ENCODE data around the gene CDHR2. TPM values are rescaled to one million over a fixed set of nuclear protein-coding genes. Genes with fewer than 3 reads are reported as not detected.

CDHR2 gene
- total RNA-seq, 4 donors from 2014 or later = 0.10 to 0.23 TPM; not detected in 2

- peak overlapping the region; percentile 76 for H3K4me3 ChIP-seq
- peak overlapping the region; percentile 95 for H3K27ac ChIP-seq
- H3K36me3 ChIP-seq = no peaks in the 10 kb centered on the region
- DNase-seq (ENCODE audit: low spot score in 2 of 2) = peak; percentile 100
- H3K4me1 ChIP-seq = peaks cover 72% of the 10 kb centered on the region
- 1% methylated on average over 20 of the region's 43 CpGs for WGBS
- no peak for TF ChIP-seq EP300 (IDR thresholded peaks at IDR 0.05)
- TF ChIP-seq CTCF (IDR thresholded peaks at IDR 0.05) = no peak
- peak in 1 of 3 donors; percentile 53 for TF ChIP-seq POLR2AphosphoS5 (IDR thresholded peaks at IDR 0.05)
- peak in 1 of 2 donors; percentile 8 for TF ChIP-seq POLR2A (IDR thresholded peaks at IDR 0.05)
- no peaks in the 10 kb centered on the region for H3K9me3 ChIP-seq
- H3K27me3 ChIP-seq = no peaks in the 10 kb centered on the region
These were observed 11.4 kb upstream of the CDHR2 start for GRCh38 chr5:176537554-176538229.

DNA sequence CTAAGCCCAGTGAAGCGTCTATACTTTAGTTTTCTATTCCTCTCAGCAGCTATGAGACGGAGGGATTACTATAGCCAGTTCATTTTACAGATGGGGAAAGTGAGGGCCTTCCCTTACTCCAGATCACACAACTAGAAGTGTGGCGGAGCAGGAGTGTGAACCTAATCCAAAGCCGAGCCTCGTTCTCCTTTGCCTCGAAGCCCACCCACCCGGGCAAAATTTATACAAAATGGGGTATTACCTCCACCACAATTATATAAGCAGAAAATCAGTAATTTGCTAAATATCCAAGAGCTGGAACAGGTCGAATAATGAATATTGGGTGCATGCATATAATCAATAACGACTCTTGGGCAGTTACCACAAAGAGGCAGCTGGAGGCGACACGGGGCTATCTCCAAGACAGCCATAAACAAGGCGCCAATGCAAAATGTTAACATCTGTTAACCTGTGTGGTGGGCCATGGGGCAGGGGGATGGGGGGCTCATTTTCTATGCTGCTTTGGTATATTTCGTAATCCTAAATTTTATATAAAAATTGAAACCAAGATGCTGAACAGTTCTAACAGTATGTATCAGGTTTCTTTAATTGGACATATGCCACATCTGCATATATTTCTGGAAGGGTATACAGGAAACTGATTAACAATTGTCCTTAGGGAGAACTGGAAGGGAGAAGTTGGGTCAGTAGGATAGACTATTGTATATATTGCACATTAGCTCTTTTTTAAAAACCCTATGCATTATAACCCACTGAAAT is 10.7 kb upstream of the CDHR2 start:
- Histone ChIP-seq H3K27ac (peak overlapping the region; percentile 95), H3K27me3 (no peaks in the 10 kb centered on the region), H3K4me3 (peak overlapping the region; percentile 76), H3K4me1 (peaks cover 67% of the 10 kb centered on the region), H3K36me3 (no peaks in the 10 kb centered on the region), H3K9me3 (no peaks in the 10 kb centered on the region)
- WGBS = 23% methylated on average over 13 of the region's 13 CpGs
- TF ChIP-seq CTCF (IDR thresholded peaks at IDR 0.05) = no peak
- peak in 1 of 2 donors; percentile 4 for TF ChIP-seq POLR2A (IDR thresholded peaks at IDR 0.05)
- no peak for TF ChIP-seq EP300 (IDR thresholded peaks at IDR 0.05)
- TF ChIP-seq POLR2AphosphoS5 (IDR thresholded peaks at IDR 0.05) = no peak
- no peak for DNase-seq (ENCODE audit: low spot score in 2 of 2)

DNA sequence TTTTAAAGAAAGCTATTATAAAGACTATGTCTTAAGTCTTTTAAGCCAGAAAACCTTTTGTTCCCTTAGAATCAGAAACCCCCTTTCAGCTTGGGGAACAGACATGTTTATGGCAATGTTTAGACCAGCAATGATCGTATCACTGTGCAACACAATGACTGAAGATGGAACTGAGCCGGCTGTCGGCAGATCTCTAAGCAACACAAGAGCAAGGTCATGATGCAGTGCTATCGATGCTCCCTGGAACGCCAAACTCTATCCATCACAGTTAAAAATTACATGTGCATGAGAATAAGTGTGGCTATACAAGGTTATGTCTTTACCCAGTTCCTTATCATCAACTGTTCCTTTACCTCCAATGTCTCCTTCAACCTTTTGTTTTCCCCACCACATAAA is 10.2 kb upstream of the CDHR2 start:
- DNase-seq (ENCODE audit: low spot score in 2 of 2) = no peak
- TF ChIP-seq POLR2A (IDR thresholded peaks at IDR 0.05) (no peak), EP300 (IDR thresholded peaks at IDR 0.05) (no peak), POLR2AphosphoS5 (IDR thresholded peaks at IDR 0.05) (no peak), CTCF (IDR thresholded peaks at IDR 0.05) (no peak)
- H3K4me1 ChIP-seq = peaks cover 67% of the 10 kb centered on the region
- no peaks in the 10 kb centered on the region for H3K36me3 ChIP-seq
- no peaks in the 10 kb centered on the region for H3K27me3 ChIP-seq
- WGBS = 30% methylated on average over 5 of the region's 5 CpGs
- no peaks in the 10 kb centered on the region for H3K9me3 ChIP-seq
- H3K27ac ChIP-seq = no peak overlapping the region
- no peak overlapping the region for H3K4me3 ChIP-seq

GRCh38 chr5:176540476-176540899 is 8.7 kb upstream of the CDHR2 start:
- WGBS = 92% methylated on average over 8 of the region's 8 CpGs
- Histone ChIP-seq H3K9me3 (no peaks in the 10 kb centered on the region), H3K27ac (no peak overlapping the region), H3K27me3 (no peaks in the 10 kb centered on the region), H3K4me3 (no peak overlapping the region), H3K4me1 (peaks cover 55% of the 10 kb centered on the region), H3K36me3 (no peaks in the 10 kb centered on the region)
- no peak for DNase-seq (ENCODE audit: low spot score in 2 of 2)
- TF ChIP-seq CTCF (IDR thresholded peaks at IDR 0.05) (no peak), POLR2AphosphoS5 (IDR thresholded peaks at IDR 0.05) (no peak), EP300 (IDR thresholded peaks at IDR 0.05) (no peak), POLR2A (IDR thresholded peaks at IDR 0.05) (no peak)

DNA sequence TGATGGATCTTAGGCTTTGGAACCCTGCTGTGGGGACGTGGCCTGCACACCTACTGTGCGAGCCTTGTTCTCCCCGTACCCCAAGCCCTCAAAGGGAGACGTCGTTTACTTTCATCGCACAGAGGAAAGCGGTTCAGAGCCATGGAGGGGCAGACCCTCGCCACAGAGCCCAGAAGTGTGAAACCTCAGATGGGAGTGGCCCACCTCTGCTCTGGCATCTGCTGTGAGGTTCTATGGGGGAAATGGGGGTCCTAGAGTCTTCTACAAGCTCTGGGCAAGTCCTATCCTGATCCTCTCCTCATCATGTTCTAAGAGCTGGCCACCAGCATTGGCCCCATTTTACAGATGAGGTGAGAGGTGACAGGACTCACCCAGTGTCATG is 8.2 kb upstream of the CDHR2 start:
- Histone ChIP-seq H3K27ac (no peak overlapping the region), H3K4me1 (peaks cover 50% of the 10 kb centered on the region)
- 72% methylated on average over 8 of the region's 8 CpGs for WGBS

More for the DNA sequence above, 8.2 kb upstream of the CDHR2 start:
- Histone ChIP-seq H3K36me3 (no peaks in the 10 kb centered on the region), H3K4me3 (no peak overlapping the region), H3K27me3 (no peaks in the 10 kb centered on the region), H3K9me3 (no peaks in the 10 kb centered on the region)
- DNase-seq (ENCODE audit: low spot score in 2 of 2) = no peak
- no peak for TF ChIP-seq POLR2AphosphoS5 (IDR thresholded peaks at IDR 0.05)
- no peak for TF ChIP-seq EP300 (IDR thresholded peaks at IDR 0.05)
- no peak for TF ChIP-seq POLR2A (IDR thresholded peaks at IDR 0.05)
- TF ChIP-seq CTCF (IDR thresholded peaks at IDR 0.05) = no peak

All from suprapubic skin (tissue), 4 donors.